CD4-positive, CD25-positive, alpha-beta regulatory T cell (primary cell): ENCODE data around the gene CTDSP2. TPM values are rescaled to one million over a fixed set of nuclear protein-coding genes. Genes with fewer than 3 reads are reported as not detected.
"Not testable (repeated sequence)": the region's sequence is repeated elsewhere in the genome, so short reads cannot be mapped to it uniquely, and the experiment has no call there.

Source experiments
- ATAC-seq, 2 donors: fragments of 150-1000 bp; cut with Tn5 transposase; one replicate each; pipeline ENCODE4 v1.10.0; 2021; ENCODE audit warnings: low read depth in 2 of 2, moderate number of reproducible peaks in 2 of 2, moderate library complexity in 1 of 2
- DNase-seq, 3 donors: peaks; one replicate each; pipeline versions ENCODE4 v3.0.0 to v3.0.0-alpha.2; 2012 to 2022; ENCODE audit warnings: mixed read lengths in 1 of 3
- H3K27ac ChIP-seq: one replicate; pipeline ENCODE4 v1.7.0; 2013; ENCODE audit warnings: mild to moderate bottlenecking, low read length; ENCODE audit not compliant: insufficient read depth, poor library complexity, severe bottlenecking
- H3K27me3 ChIP-seq: one replicate; pipeline ENCODE4 v1.7.0; 2013; ENCODE audit warnings: low read length; ENCODE audit not compliant: control insufficient read depth, insufficient read depth
- H3K36me3 ChIP-seq: one replicate; pipeline ENCODE4 v1.7.0; 2013; ENCODE audit warnings: mild to moderate bottlenecking, low read length, moderate library complexity; ENCODE audit not compliant: control insufficient read depth, insufficient read depth
- H3K4me1 ChIP-seq: 2 replicates; pipeline ENCODE4 v1.7.0; 2013; ENCODE audit warnings: mild to moderate bottlenecking, low read length; ENCODE audit not compliant: insufficient read depth, control insufficient read depth, poor library complexity, severe bottlenecking
- H3K4me3 ChIP-seq: one replicate; pipeline ENCODE4 v1.7.0; 2013; ENCODE audit warnings: low read depth, mild to moderate bottlenecking, low read length, moderate library complexity
- H3K9me3 ChIP-seq, 2 experiments: 1 replicate in 1 of 2; 2 replicates in 1 of 2; pipeline ENCODE4 v1.7.0; 2013; ENCODE audit warnings: low read length in 2 of 2, mild to moderate bottlenecking in 1 of 2, moderate library complexity in 1 of 2; ENCODE audit not compliant: control insufficient read depth in 2 of 2
- H3K27ac Mint-ChIP-seq, 3 donors: one replicate each; pipeline ENCODE4 v1.8.0; 2020 to 2022; ENCODE audit warnings: mild to moderate bottlenecking in 3 of 3, mixed read lengths in 3 of 3, moderate library complexity in 2 of 3
- H3K27me3 Mint-ChIP-seq: one replicate; pipeline ENCODE4 v1.8.0; 2022; ENCODE audit warnings: mild to moderate bottlenecking, mixed read lengths
- H3K36me3 Mint-ChIP-seq: one replicate; pipeline ENCODE4 v1.8.0; 2020; ENCODE audit warnings: mixed read lengths
- H3K4me1 Mint-ChIP-seq, 4 donors: one replicate each; pipeline ENCODE4 v1.8.0; 2020 to 2022; ENCODE audit warnings: mixed read lengths in 4 of 4, mild to moderate bottlenecking in 1 of 4
- H3K4me3 Mint-ChIP-seq, 4 donors: one replicate each; pipeline ENCODE4 v1.8.0; 2020 to 2022; ENCODE audit warnings: mild to moderate bottlenecking in 4 of 4, mixed read lengths in 4 of 4, moderate library complexity in 3 of 4
- H3K9me3 Mint-ChIP-seq, 7 donors: one replicate each; pipeline ENCODE4 v1.8.0; 2020 to 2022; ENCODE audit warnings: mixed read lengths in 7 of 7, mild to moderate bottlenecking in 3 of 7, moderate library complexity in 2 of 7
- polyA plus RNA-seq, 4 donors: library from polyadenylated mRNA; unstranded; fragments of 300-500 nt; fragmentation: Illumina TruSeq; gene quantifications; one replicate each; pipeline ENCODE4 v1.2.3, GENCODE V29; 2021
- total RNA-seq: library from RNA; stranded (reverse); gene quantifications from one replicate; pipeline ENCODE4 v1.2.3, GENCODE V29; 2022

Gene CTDSP2
- total and polyA plus RNA-seq, 5 donors from 2014 or later, result 45.7 to 121 (median 52.6) TPM

DNA sequence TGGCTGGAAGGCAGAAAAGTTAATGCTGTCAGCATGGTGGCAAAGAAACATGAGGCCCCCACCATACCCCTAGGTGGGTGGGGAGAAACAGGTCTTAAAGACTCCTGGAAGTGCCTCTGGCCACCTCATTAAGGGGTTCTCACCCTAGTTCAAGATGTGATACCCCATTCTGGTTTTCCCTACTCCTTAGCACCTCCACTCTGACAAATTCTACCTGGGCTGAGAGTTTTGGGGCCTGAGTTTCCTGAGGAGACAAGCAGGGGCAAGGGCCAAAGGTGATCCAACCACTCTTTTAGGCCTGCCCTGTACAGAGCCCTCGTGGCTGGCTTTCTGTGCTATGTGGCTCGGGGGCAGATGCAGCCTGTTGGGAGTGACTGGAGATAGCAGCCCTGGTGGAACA is 20.1 kb downstream of the CTDSP2 start:
- Mint-ChIP-seq H3K4me3 (no peak overlapping the region), H3K9me3 (no peaks in the 10 kb centered on the region), H3K27ac (peak overlapping the region in 1 of 3 donors; percentile 26), H3K4me1 (peaks cover 1 to 31% (median 17%) of the 10 kb centered on the region in 4 donors), H3K27me3 (no peaks in the 10 kb centered on the region), H3K36me3 (peaks cover 42% of the 10 kb centered on the region)
- no peaks in the 10 kb centered on the region for H3K9me3 ChIP-seq
- H3K36me3 ChIP-seq, result peaks cover 84% of the 10 kb centered on the region
- no peaks in the 10 kb centered on the region for H3K27me3 ChIP-seq
- DNase-seq, result no peak
- peaks cover 7% of the 10 kb centered on the region for H3K4me1 ChIP-seq
- no peak for ATAC-seq
- H3K27ac ChIP-seq, result peak overlapping the region; percentile 39
- no peak overlapping the region for H3K4me3 ChIP-seq

DNA sequence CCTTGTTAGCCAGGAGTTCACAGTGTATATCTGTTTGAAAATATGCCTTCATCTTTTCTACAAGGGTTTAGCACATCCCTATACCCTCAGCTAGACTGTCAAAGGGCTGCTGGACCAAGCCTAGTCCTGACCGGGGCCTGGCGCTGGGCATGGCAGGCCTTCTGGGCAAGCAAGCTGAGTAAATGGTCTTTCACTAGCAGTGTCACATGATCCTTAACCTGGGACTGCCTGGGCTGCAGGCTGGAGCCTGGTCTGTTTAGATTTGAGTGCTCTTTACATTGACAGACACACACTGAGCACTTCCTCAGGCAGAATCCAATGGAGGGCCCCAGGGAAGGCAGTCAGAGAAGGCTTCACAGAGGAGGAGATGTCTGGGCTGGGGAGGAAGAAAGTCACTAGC is 21.1 kb downstream of the CTDSP2 start:
- peaks cover 47% of the 10 kb centered on the region for H3K36me3 Mint-ChIP-seq
- no peak overlapping the region for H3K4me3 Mint-ChIP-seq
- peaks cover 0 to 24% (median 14%) of the 10 kb centered on the region in 4 donors for H3K4me1 Mint-ChIP-seq
- H3K4me1 ChIP-seq, result no peaks in the 10 kb centered on the region
- no peaks in the 10 kb centered on the region for H3K27me3 ChIP-seq
- H3K27ac ChIP-seq, result peak overlapping the region; percentile 6
- peaks cover 89% of the 10 kb centered on the region for H3K36me3 ChIP-seq
- no peaks in the 10 kb centered on the region for H3K9me3 ChIP-seq
- DNase-seq, result no peak
- H3K27ac Mint-ChIP-seq, result peak overlapping the region; percentile 26 to 72 (median 47)
- no peak for ATAC-seq
- H3K4me3 ChIP-seq, result no peak overlapping the region
- H3K9me3 Mint-ChIP-seq, result no peaks in the 10 kb centered on the region
- no peaks in the 10 kb centered on the region for H3K27me3 Mint-ChIP-seq

DNA sequence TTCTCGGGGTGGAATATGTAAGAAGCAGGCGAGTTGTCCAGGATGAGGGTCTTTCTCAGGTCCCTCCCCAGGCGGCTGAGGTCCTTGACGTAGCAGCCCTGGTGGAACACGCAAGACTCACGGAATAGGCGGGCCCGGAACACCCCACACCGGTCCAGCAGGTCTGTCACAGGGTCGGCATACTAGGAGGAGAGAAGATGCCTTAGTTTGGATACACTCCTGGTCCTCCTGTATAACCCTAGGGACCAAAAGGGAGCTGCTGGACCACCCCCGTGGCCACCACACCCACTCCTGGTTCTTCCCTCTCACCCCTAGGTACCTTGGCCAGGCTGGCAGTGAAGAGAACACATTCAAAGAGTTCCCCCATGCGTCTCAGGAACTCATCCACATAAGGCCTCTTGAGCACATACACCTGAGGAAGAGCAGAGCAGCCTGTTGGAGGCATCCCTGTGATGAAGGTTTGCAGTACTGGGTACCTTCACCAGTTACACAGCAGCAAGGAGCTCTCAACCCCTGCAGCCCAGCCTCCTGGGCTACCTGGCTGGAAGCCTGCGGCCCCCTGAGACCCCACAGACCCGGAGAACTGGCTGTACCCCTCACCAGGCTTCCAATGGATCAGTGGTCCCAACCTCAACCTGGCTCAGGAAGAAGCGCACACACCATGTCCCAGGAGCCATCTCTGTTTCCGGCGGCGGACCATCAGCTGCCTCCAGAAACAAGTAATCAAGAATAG is 22.5 kb downstream of the CTDSP2 start:
- no peaks in the 10 kb centered on the region for H3K4me1 ChIP-seq
- Mint-ChIP-seq H3K9me3 (no peaks in the 10 kb centered on the region), H3K27me3 (no peaks in the 10 kb centered on the region), H3K4me1 (peaks cover 0 to 11% (median 4%) of the 10 kb centered on the region in 4 donors), H3K36me3 (peaks cover 47% of the 10 kb centered on the region), H3K27ac (peak overlapping the region in 1 of 3 donors; percentile 14), H3K4me3 (no peak overlapping the region)
- H3K9me3 ChIP-seq, result no peaks in the 10 kb centered on the region
- no peaks in the 10 kb centered on the region for H3K27me3 ChIP-seq
- DNase-seq (no peak), ATAC-seq (no peak)
- no peak overlapping the region for H3K4me3 ChIP-seq
- H3K36me3 ChIP-seq, result peaks cover 82% of the 10 kb centered on the region
- H3K27ac ChIP-seq, result no peak overlapping the region

DNA sequence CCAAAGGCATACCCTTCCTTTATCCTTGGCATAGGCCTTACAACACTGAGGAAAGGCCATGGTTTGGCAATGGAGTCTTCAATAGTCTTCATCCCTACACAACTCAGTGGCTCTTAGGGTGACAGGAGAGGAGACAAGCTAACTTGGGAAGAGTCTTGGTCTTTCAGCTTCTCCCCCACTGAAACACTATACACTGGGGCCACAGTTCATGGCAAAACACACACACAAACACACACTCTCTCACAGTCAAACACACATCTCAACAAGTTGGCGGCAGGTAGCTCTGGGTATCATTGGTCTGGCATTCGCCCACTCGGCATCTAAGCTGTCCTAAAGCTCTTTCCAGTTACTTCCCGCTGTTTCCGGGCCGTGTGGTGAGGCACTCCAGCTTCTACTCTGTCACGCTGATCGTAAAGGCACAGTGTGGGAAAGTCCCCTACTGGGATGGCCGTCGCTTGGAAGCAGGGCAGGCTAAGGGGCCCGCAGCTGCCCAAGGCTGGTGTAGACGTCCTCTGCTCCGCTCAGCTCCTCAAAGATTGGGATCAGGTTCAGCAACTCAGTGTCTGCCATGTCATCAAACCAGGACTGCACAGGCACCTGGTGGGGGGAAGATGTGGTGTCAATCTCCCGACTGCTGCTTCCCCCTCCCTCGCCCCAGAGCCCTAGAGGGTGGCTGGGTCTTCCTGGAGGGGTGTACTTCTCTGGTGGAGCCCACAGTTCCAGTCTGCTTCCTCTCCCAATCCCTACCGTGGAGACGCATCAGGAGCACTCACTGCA is 23.2 kb downstream of the CTDSP2 start:
- no peak for DNase-seq
- Mint-ChIP-seq H3K27me3 (no peaks in the 10 kb centered on the region), H3K9me3 (no peaks in the 10 kb centered on the region), H3K36me3 (peaks cover 44% of the 10 kb centered on the region), H3K4me3 (no peak overlapping the region), H3K27ac (peak overlapping the region in 2 of 3 donors; percentile 14 to 56), H3K4me1 (peaks cover 4 to 5% (median 5%) of the 10 kb centered on the region in 4 donors)
- no peak for ATAC-seq
- Histone ChIP-seq H3K9me3 (no peaks in the 10 kb centered on the region), H3K27ac (no peak overlapping the region), H3K27me3 (no peaks in the 10 kb centered on the region), H3K4me3 (no peak overlapping the region), H3K36me3 (peaks cover 75% of the 10 kb centered on the region), H3K4me1 (no peaks in the 10 kb centered on the region)

DNA sequence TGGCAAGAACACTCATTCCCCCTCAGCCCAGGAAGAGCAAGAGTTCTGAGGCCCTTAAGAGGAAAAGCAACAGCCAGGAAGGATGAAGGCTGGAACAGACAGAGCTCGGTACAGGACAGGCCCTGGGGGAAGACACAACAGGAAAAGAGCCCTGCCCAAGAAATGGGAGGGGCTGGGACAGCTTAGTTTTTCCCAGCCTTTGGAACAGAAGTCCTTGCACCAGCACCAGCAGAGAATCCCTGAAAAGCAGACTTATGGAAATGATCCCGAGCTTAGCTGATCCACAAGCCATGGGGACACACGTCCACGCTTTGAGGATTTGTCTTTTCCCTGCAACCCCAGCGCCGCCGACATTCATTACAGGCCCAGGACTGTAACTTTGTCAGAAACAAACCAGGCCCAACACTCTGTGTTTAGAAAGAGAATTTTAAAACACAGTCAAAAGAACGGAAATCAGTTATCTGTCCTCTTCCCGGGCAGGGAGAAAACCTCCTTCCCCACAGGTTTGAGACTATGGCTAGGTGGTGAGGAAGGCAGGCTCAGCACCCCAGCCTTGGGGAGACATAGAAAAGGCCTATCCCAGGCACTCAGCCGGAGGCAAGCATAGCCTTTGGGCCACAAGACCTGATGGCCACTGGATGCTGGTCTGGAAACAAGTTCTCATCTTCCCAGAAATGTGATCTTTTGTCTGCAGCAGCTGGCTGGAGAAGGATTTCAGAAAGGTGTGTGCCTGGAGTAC is 24.0 kb downstream of the CTDSP2 start:
- H3K27me3 ChIP-seq, result no peaks in the 10 kb centered on the region
- DNase-seq (no peak), ATAC-seq (no peak)
- Mint-ChIP-seq H3K27me3 (no peaks in the 10 kb centered on the region), H3K4me1 (peaks cover 4 to 5% (median 5%) of the 10 kb centered on the region in 4 donors), H3K36me3 (peaks cover 44% of the 10 kb centered on the region), H3K4me3 (no peak overlapping the region), H3K27ac (peak overlapping the region in 2 of 3 donors; percentile 15 to 60), H3K9me3 (no peaks in the 10 kb centered on the region)
- no peak overlapping the region for H3K4me3 ChIP-seq
- H3K4me1 ChIP-seq, result no peaks in the 10 kb centered on the region
- H3K9me3 ChIP-seq, result no peaks in the 10 kb centered on the region
- no peak overlapping the region for H3K27ac ChIP-seq
- H3K36me3 ChIP-seq, result peaks cover 68% of the 10 kb centered on the region

DNA sequence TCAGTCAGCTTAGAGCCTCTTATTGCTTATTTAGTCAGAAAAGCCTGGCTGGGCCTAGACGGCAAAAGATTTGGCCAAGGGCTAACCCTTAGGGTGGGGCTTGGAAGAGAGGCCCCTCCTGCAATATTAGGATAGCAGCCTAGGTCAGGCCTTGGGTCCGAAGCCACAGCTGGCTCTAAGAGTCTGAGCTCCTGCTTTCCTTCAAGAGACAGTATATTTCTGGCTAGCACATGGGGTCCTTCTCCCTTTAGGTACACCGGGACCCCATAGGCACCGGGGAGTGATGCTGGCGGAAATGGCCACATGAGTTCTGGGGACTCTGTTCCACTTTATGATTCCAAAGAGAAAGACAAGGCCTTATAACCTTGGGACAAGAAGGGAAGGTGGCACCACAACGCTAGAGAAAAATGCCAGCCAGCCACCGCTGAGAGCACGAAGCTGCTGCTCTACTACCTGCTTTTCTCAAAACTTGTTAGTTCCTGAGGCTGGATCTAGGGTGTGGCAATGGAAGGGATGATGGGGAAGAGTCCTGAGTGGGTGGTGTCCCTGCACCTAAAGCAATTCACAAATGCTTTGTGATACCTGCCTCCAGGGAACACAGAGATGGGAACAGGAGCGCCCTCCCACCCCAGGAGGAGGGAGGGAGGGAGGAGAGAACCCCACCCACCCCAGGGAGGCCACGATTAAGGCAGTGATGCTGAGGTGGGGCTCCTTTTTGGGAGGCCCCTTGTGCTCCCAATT is 24.9 kb downstream of the CTDSP2 start:
- no peaks in the 10 kb centered on the region for H3K27me3 Mint-ChIP-seq
- no peak overlapping the region for H3K27ac ChIP-seq
- ATAC-seq (no peak), DNase-seq (no peak)
- peaks cover 40% of the 10 kb centered on the region for H3K36me3 Mint-ChIP-seq
- no peaks in the 10 kb centered on the region for H3K27me3 ChIP-seq
- no peaks in the 10 kb centered on the region for H3K9me3 ChIP-seq
- peak overlapping the region in 1 of 3 donors; percentile 7 for H3K27ac Mint-ChIP-seq
- no peaks in the 10 kb centered on the region for H3K4me1 ChIP-seq
- no peak overlapping the region for H3K4me3 Mint-ChIP-seq
- peaks cover 59% of the 10 kb centered on the region for H3K36me3 ChIP-seq
- H3K9me3 Mint-ChIP-seq, result no peaks in the 10 kb centered on the region
- H3K4me1 Mint-ChIP-seq, result peaks cover 3 to 5% (median 4%) of the 10 kb centered on the region in 4 donors
- no peak overlapping the region for H3K4me3 ChIP-seq

DNA sequence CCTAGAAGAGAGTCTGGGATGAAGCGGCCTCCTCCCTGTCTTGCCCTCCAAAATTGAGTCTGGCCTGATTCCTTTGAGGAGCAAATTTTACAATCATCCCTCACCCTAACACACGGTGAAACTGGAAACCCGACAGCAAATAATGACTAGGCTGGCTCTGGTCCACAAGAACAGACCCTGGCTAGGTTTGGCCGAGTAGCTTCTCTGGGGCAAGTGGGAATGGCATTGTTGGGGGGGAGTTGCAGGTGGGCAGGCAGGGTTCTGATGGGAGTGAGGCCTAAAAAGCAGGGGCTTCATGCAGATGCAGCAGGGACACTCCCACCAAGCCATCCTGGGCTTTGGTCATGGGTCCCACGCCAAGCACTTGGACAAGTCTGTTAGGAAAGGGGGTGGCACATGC is 25.5 kb downstream of the CTDSP2 start:
- H3K4me1 ChIP-seq, H3K4me3 ChIP-seq, H3K27ac ChIP-seq, H3K9me3 Mint-ChIP-seq, H3K27ac Mint-ChIP-seq, DNase-seq, H3K27me3 Mint-ChIP-seq, H3K4me1 Mint-ChIP-seq, H3K4me3 Mint-ChIP-seq, ATAC-seq, H3K9me3 ChIP-seq, H3K27me3 ChIP-seq: not testable (repeated sequence)
- peaks cover 40% of the 10 kb centered on the region for H3K36me3 Mint-ChIP-seq
- peaks cover 52% of the 10 kb centered on the region for H3K36me3 ChIP-seq
